Lung (tissue), 12 donors: ENCODE results near the gene MED13L. TPM values are rescaled to one million over a fixed set of nuclear protein-coding genes. Genes with fewer than 3 reads are reported as not detected.

ENCODE experiments used
- ATAC-seq: fragments of 200-7000 bp; cut with Tn5 transposase; one replicate; pipeline ENCODE4 v1.9.1; 2020; ENCODE audit warnings: moderate number of reproducible peaks; ENCODE audit not compliant: insufficient read depth, low FRiP score
- DNase-seq, 3 donors: peaks; one replicate each; pipeline ENCODE4 v3.0.0-alpha.2; 2013 to 2017
- H3K27ac ChIP-seq, 2 donors: one replicate each; pipeline ENCODE4 v1.5.1; 2013; ENCODE audit warnings: mild to moderate bottlenecking in 2 of 2, moderate library complexity in 2 of 2, control low read depth in 1 of 2, inconsistent platforms in 1 of 2, low read depth in 1 of 2, low read length in 1 of 2
- H3K27me3 ChIP-seq, 3 donors: one replicate each; pipeline ENCODE4 v1.5.1; 2013; ENCODE audit warnings: low read length in 2 of 3; ENCODE audit not compliant: control insufficient read depth in 3 of 3, insufficient read depth in 3 of 3
- H3K36me3 ChIP-seq, 4 donors: one replicate each; pipeline ENCODE4 v1.5.1; 2013; ENCODE audit warnings: low read length in 4 of 4, mild to moderate bottlenecking in 1 of 4, moderate library complexity in 1 of 4; ENCODE audit not compliant: control insufficient read depth in 4 of 4, insufficient read depth in 4 of 4
- H3K4me1 ChIP-seq, 5 donors: one replicate each; pipeline ENCODE4 v1.5.1; 2013; ENCODE audit warnings: low read length in 5 of 5, mild to moderate bottlenecking in 2 of 5, moderate library complexity in 1 of 5; ENCODE audit not compliant: control insufficient read depth in 5 of 5, insufficient read depth in 5 of 5
- H3K4me3 ChIP-seq: one replicate; pipeline ENCODE4 v1.5.1; 2013; ENCODE audit warnings: mild to moderate bottlenecking, control low read depth, moderate library complexity
- H3K9ac ChIP-seq, 2 donors: one replicate each; pipeline ENCODE4 v1.5.1; 2013; ENCODE audit warnings: low read length in 2 of 2, control low read depth in 1 of 2; ENCODE audit not compliant: insufficient read depth in 1 of 2
- H3K9me3 ChIP-seq, 4 donors: one replicate each; pipeline ENCODE4 v1.5.1; 2013; ENCODE audit warnings: low read length in 3 of 4, mild to moderate bottlenecking in 1 of 4, moderate library complexity in 1 of 4; ENCODE audit not compliant: control insufficient read depth in 4 of 4, insufficient read depth in 3 of 4
- CTCF ChIP-seq: IDR thresholded peaks from 2 replicates; pipeline ENCODE4 v1.5.1; 2012; ENCODE audit warnings: mild to moderate bottlenecking; ENCODE audit errors: control extremely low read depth, extremely low read depth
- WGBS, 2 donors: extraction: QIAGEN DNeasy Blood & Tissue Kit; methylation state at CpG; one replicate each; pipeline ENCODE4 v1.1.7; 2013; 5-methylcytosine and 5-hydroxymethylcytosine counted together
- polyA plus RNA-seq, 2 donors: library from polyadenylated mRNA; stranded (reverse); fragments of 200-250 nt; gene quantifications; one replicate each; pipeline ENCODE4 v1.2.1, GENCODE V29; 2013
- total RNA-seq, 2 donors: library from RNA; depleted of rRNA in 1 of 2; stranded (reverse); fragments of >200 nt in 1 of 2; gene quantifications; one replicate each; pipeline ENCODE4 v1.2.1, GENCODE V29; 2014 to 2021
- donor health status: control.
- donor health status: control.
- donor health status: Bipolar disorder and iron deficiency.
- donor health status: healthy.
- donor health status: DM: yes; HTN: yes; CAD: no.

The MED13L gene
- total and polyA plus RNA-seq, 4 donors: 18.2 to 329 (median 71.4) TPM

- Histone ChIP-seq H3K36me3 (no peaks in the 10 kb centered on the region), H3K4me3 (no peak overlapping the region), H3K27ac (no peak overlapping the region), H3K27me3 (no peaks in the 10 kb centered on the region), H3K9me3 (no peaks in the 10 kb centered on the region), H3K9ac (no peak overlapping the region), H3K4me1 (peaks cover 9 to 45% (median 27%) of the 10 kb centered on the region in 5 donors)
- DNase-seq: no peak
- TF ChIP-seq CTCF: no peak
- WGBS, 2 donors: 57 to 78% methylated on average over 1 of the region's 1 CpG
- ATAC-seq: no peak
Observed at GRCh38 chr12:116267948-116268347, 9.5 kb downstream of the MED13L start.

- peaks cover 6 to 44% (median 28%) of the 10 kb centered on the region in 5 donors for H3K4me1 ChIP-seq
- no peak overlapping the region for H3K4me3 ChIP-seq
- no peaks in the 10 kb centered on the region for H3K27me3 ChIP-seq
- no peak for TF ChIP-seq CTCF
- H3K9me3 ChIP-seq: no peaks in the 10 kb centered on the region
- no peak overlapping the region for H3K9ac ChIP-seq
- WGBS, 2 donors: 52 to 55% methylated on average over 6 of the region's 6 CpGs
- DNase-seq (no peak), ATAC-seq (no peak)
- no peak overlapping the region for H3K27ac ChIP-seq
- no peaks in the 10 kb centered on the region for H3K36me3 ChIP-seq
Observed at GRCh38 chr12:116266631-116267349, 10.7 kb downstream of the MED13L start.

GRCh38 chr12:116266168-116266601, 11.3 kb downstream of the MED13L start:
- H3K27ac ChIP-seq: no peak overlapping the region
- H3K4me3 ChIP-seq: no peak overlapping the region
- WGBS, 2 donors: 63 to 70% methylated on average over 3 of the region's 3 CpGs
- no peak for TF ChIP-seq CTCF
- no peaks in the 10 kb centered on the region for H3K27me3 ChIP-seq
- H3K9ac ChIP-seq: no peak overlapping the region
- H3K9me3 ChIP-seq: no peaks in the 10 kb centered on the region
- H3K36me3 ChIP-seq: no peaks in the 10 kb centered on the region
- ATAC-seq (no peak), DNase-seq (no peak)
- peaks cover 6 to 50% (median 32%) of the 10 kb centered on the region in 5 donors for H3K4me1 ChIP-seq
